Mucosa of stomach (tissue), 1 donor: Measurements from ENCODE around the gene SSNA1.

ENCODE experiments used
- H3K27me3 ChIP-seq: one replicate; pipeline ENCODE4 v1.7.0; 2013; ENCODE audit warnings: mild to moderate bottlenecking, low read length; ENCODE audit not compliant: control insufficient read depth, insufficient read depth
- H3K36me3 ChIP-seq: one replicate; pipeline ENCODE4 v1.7.0; 2013; ENCODE audit warnings: low read length; ENCODE audit not compliant: control insufficient read depth, insufficient read depth
- H3K4me1 ChIP-seq: one replicate; pipeline ENCODE4 v1.7.0; 2013; ENCODE audit warnings: mild to moderate bottlenecking, low read length; ENCODE audit not compliant: control insufficient read depth, insufficient read depth
- H3K4me3 ChIP-seq: one replicate; pipeline ENCODE4 v1.7.0; 2013; ENCODE audit warnings: low read length
- H3K9ac ChIP-seq: one replicate; pipeline ENCODE4 v1.7.0; 2013; ENCODE audit warnings: mild to moderate bottlenecking, low read length, moderate library complexity
- H3K9me3 ChIP-seq: one replicate; pipeline ENCODE4 v1.7.0; 2013; ENCODE audit warnings: mild to moderate bottlenecking, low read length, moderate library complexity; ENCODE audit not compliant: control insufficient read depth
- donor health status: Pancreatic carcinoma.

The SSNA1 gene

GRCh38 chr9:137159105-137160053 lies 29.1 kb upstream of the SSNA1 start:
- Histone ChIP-seq H3K36me3 (no peaks in the 10 kb centered on the region), H3K9me3 (no peaks in the 10 kb centered on the region), H3K27me3 (peaks cover 85% of the 10 kb centered on the region)

GRCh38 chr9:137160054-137160425 lies 28.4 kb upstream of the SSNA1 start:
- H3K27me3 ChIP-seq, result peaks cover 91% of the 10 kb centered on the region

More at GRCh38 chr9:137159105-137160053, 29.1 kb upstream of the SSNA1 start:
- Histone ChIP-seq H3K9ac (no peak overlapping the region), H3K4me1 (peaks cover 19% of the 10 kb centered on the region), H3K4me3 (no peak overlapping the region)

GRCh38 chr9:137160716-137161557 lies 27.5 kb upstream of the SSNA1 start:
- Histone ChIP-seq H3K9ac (no peak overlapping the region), H3K9me3 (no peaks in the 10 kb centered on the region), H3K36me3 (no peaks in the 10 kb centered on the region), H3K4me3 (no peak overlapping the region), H3K27me3 (peaks cover 92% of the 10 kb centered on the region), H3K4me1 (peaks cover 19% of the 10 kb centered on the region)

More at GRCh38 chr9:137160054-137160425, 28.4 kb upstream of the SSNA1 start:
- Histone ChIP-seq H3K9me3 (no peaks in the 10 kb centered on the region), H3K9ac (no peak overlapping the region), H3K4me3 (no peak overlapping the region), H3K36me3 (no peaks in the 10 kb centered on the region), H3K4me1 (peaks cover 19% of the 10 kb centered on the region)

GRCh38 chr9:137161558-137162486 lies 26.7 kb upstream of the SSNA1 start:
- Histone ChIP-seq H3K4me1 (peaks cover 19% of the 10 kb centered on the region), H3K9ac (no peak overlapping the region), H3K27me3 (peaks cover 92% of the 10 kb centered on the region), H3K9me3 (no peaks in the 10 kb centered on the region), H3K36me3 (no peaks in the 10 kb centered on the region), H3K4me3 (no peak overlapping the region)

- H3K9ac ChIP-seq, result no peak overlapping the region
- no peaks in the 10 kb centered on the region for H3K9me3 ChIP-seq
- no peaks in the 10 kb centered on the region for H3K36me3 ChIP-seq
- H3K27me3 ChIP-seq, result peaks cover 94% of the 10 kb centered on the region
- peaks cover 11% of the 10 kb centered on the region for H3K4me1 ChIP-seq
- H3K4me3 ChIP-seq, result no peak overlapping the region
Observed at GRCh38 chr9:137162505-137163364, 25.7 kb upstream of the SSNA1 start.

- Histone ChIP-seq H3K9ac (no peak overlapping the region), H3K4me3 (no peak overlapping the region), H3K36me3 (no peaks in the 10 kb centered on the region), H3K27me3 (peaks cover 93% of the 10 kb centered on the region), H3K9me3 (no peaks in the 10 kb centered on the region), H3K4me1 (peaks cover 15% of the 10 kb centered on the region)
Observed at GRCh38 chr9:137163365-137163715, 25.1 kb upstream of the SSNA1 start.

- Histone ChIP-seq H3K9me3 (no peaks in the 10 kb centered on the region), H3K36me3 (no peaks in the 10 kb centered on the region), H3K4me1 (peaks cover 15% of the 10 kb centered on the region), H3K27me3 (peaks cover 88% of the 10 kb centered on the region), H3K9ac (no peak overlapping the region), H3K4me3 (no peak overlapping the region)
Observed at GRCh38 chr9:137163805-137164204, 24.7 kb upstream of the SSNA1 start.

GRCh38 chr9:137164370-137165249 lies 23.9 kb upstream of the SSNA1 start:
- Histone ChIP-seq H3K4me3 (no peak overlapping the region), H3K9ac (no peak overlapping the region), H3K36me3 (no peaks in the 10 kb centered on the region), H3K27me3 (peaks cover 85% of the 10 kb centered on the region), H3K9me3 (no peaks in the 10 kb centered on the region), H3K4me1 (peaks cover 22% of the 10 kb centered on the region)

- peaks cover 30% of the 10 kb centered on the region for H3K4me1 ChIP-seq
- H3K9ac ChIP-seq, result no peak overlapping the region
- H3K9me3 ChIP-seq, result no peaks in the 10 kb centered on the region
- H3K4me3 ChIP-seq, result no peak overlapping the region
- peaks cover 84% of the 10 kb centered on the region for H3K27me3 ChIP-seq
- H3K36me3 ChIP-seq, result no peaks in the 10 kb centered on the region
Observed at GRCh38 chr9:137165250-137165836, 23.1 kb upstream of the SSNA1 start.
